LNCaP clone FGC (cell line): ENCODE measurements around the gene ATL3.

ENCODE experiments used
- DNase-seq: peaks from one replicate; pipeline ENCODE4 v3.0.0-alpha.2; 2011; ENCODE audit warnings: low read depth
- H3K4me3 ChIP-seq: 2 replicates; pipeline ENCODE4 v1.5.1; 2011; ENCODE audit warnings: mild to moderate bottlenecking, low read depth, low read length, control low read depth
- CTCF ChIP-seq: IDR thresholded peaks from 2 replicates; pipeline ENCODE4 v1.5.1; 2012; ENCODE audit warnings: mild to moderate bottlenecking; ENCODE audit not compliant: control insufficient read depth, insufficient read depth; ENCODE audit errors: extremely low read depth

Gene ATL3

GRCh38 chr11:63599211-63600122, 71.7 kb downstream of the ATL3 start:
- TF ChIP-seq CTCF = no peak
- H3K4me3 ChIP-seq = no peak overlapping the region
- DNase-seq = no peak

- no peak for TF ChIP-seq CTCF
- DNase-seq = no peak
- H3K4me3 ChIP-seq = no peak overlapping the region
Observed at GRCh38 chr11:63598556-63598955, 72.6 kb downstream of the ATL3 start.

GRCh38 chr11:63595296-63595695, 75.9 kb downstream of the ATL3 start:
- DNase-seq = no peak
- no peak overlapping the region for H3K4me3 ChIP-seq
- TF ChIP-seq CTCF = no peak

GRCh38 chr11:63592975-63593395, 78.2 kb downstream of the ATL3 start:
- no peak for DNase-seq
- no peak overlapping the region for H3K4me3 ChIP-seq
- peak; percentile 68 for TF ChIP-seq CTCF

DNA sequence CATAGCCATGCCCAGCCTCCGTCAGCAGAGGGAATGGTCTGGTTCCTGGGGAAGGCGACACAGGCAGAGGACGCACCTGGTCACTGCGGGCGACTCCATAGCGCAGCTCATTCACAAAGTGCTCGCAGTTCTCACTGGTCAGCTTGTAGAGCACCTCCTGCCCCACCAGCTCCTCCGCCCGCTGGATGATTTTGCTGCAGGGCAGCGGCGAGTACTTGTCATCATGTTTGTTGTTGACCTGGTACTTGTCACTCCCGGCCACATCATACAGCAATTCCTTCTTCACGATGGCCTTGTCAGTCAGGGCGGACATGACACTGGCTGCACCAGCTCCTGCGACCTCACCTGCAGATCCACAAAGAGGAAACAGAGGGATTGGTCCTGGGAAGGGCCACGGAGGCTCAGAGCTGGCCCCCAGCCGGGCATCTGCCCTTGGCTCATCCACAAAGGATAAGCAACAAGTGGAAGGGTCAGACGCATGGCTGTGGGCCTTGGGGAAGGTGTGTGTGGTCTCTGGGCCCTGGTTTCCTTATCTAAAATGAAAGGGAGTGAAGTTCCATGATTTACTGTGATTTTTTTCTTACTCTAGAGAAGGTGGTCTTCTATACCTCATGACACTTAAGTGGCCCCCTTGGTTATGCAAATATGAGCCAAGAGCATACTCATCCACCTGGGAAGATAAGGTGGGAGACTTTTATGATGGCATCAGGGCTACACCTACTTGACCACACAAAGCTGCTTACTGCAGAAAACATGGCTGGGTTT, 81.0 kb downstream of the ATL3 start:
- TF ChIP-seq CTCF = no peak
- no peak for DNase-seq
- no peak overlapping the region for H3K4me3 ChIP-seq

- no peak for TF ChIP-seq CTCF
- DNase-seq = no peak
- H3K4me3 ChIP-seq = no peak overlapping the region
Observed at GRCh38 chr11:63589000-63589399, 82.2 kb downstream of the ATL3 start.
